Activated CD4-positive, alpha-beta T cell treated with anti-CD3 and anti-CD28 coated beads, Interleukin-2, amount 50 U/mL, for 48 hours (primary cell): ENCODE measurements around the gene EDRF1.
A peak's percentile ranks its signal among the peaks of the same experiment; 100 is the strongest.
"Not testable (repeated sequence)": the region's sequence is repeated elsewhere in the genome, so short reads cannot be mapped to it uniquely, and the experiment has no call there.

Experiments used
- DNase-seq, 2 experiments: peaks; one replicate each; pipeline ENCODE4 v3.0.0-alpha.2; 2020

Gene EDRF1

GRCh38 chr10:125709553-125710474 is 9.7 kb upstream of the EDRF1 start:
- no peak for DNase-seq

- DNase-seq, result no peak
These were observed 8.3 kb upstream of the EDRF1 start for GRCh38 chr10:125711110-125711750.

GRCh38 chr10:125714728-125715127 is 4.8 kb upstream of the EDRF1 start:
- DNase-seq, result not testable (repeated sequence)

GRCh38 chr10:125720002-125720382 is 483 bp downstream of the EDRF1 start:
- peak in 1 of 2 experiments; percentile 1 for DNase-seq

- no peak for DNase-seq
These were observed 1.5 kb downstream of the EDRF1 start for GRCh38 chr10:125721035-125721434.

- no peak for DNase-seq
These were observed 3.3 kb downstream of the EDRF1 start for GRCh38 chr10:125722811-125723210.

- DNase-seq, result no peak
These were observed 7.4 kb downstream of the EDRF1 start for GRCh38 chr10:125726914-125727313.

GRCh38 chr10:125727436-125727835 is 7.9 kb downstream of the EDRF1 start:
- no peak for DNase-seq

GRCh38 chr10:125734148-125734547 is 14.6 kb downstream of the EDRF1 start:
- DNase-seq, result no peak

- no peak for DNase-seq
These were observed 15.3 kb downstream of the EDRF1 start for GRCh38 chr10:125734823-125735222.

GRCh38 chr10:125738206-125738605 is 18.7 kb downstream of the EDRF1 start:
- DNase-seq, result no peak

- no peak for DNase-seq
These were observed 20.6 kb downstream of the EDRF1 start for GRCh38 chr10:125739994-125740679.

GRCh38 chr10:125742465-125742864 is 23.0 kb downstream of the EDRF1 start:
- DNase-seq, result no peak

GRCh38 chr10:125744909-125745308 is 25.4 kb downstream of the EDRF1 start:
- DNase-seq, result no peak

GRCh38 chr10:125747417-125747816 is 27.9 kb downstream of the EDRF1 start:
- DNase-seq, result no peak

GRCh38 chr10:125756196-125756595 is 36.7 kb downstream of the EDRF1 start:
- no peak for DNase-seq

- DNase-seq, result no peak
These were observed 37.5 kb downstream of the EDRF1 start for GRCh38 chr10:125756853-125757487.

GRCh38 chr10:125757742-125758141 is 38.2 kb downstream of the EDRF1 start:
- no peak for DNase-seq

- no peak for DNase-seq
These were observed 42.5 kb downstream of the EDRF1 start for GRCh38 chr10:125761961-125762360.

GRCh38 chr10:125762692-125763648 is 43.5 kb downstream of the EDRF1 start:
- no peak for DNase-seq

GRCh38 chr10:125765835-125766234 is 46.3 kb downstream of the EDRF1 start:
- no peak for DNase-seq

- DNase-seq, result no peak
These were observed 47.0 kb downstream of the EDRF1 start for GRCh38 chr10:125766511-125766910.
